ENCODE data around the gene RBM44.

RBM44 gene

DNA sequence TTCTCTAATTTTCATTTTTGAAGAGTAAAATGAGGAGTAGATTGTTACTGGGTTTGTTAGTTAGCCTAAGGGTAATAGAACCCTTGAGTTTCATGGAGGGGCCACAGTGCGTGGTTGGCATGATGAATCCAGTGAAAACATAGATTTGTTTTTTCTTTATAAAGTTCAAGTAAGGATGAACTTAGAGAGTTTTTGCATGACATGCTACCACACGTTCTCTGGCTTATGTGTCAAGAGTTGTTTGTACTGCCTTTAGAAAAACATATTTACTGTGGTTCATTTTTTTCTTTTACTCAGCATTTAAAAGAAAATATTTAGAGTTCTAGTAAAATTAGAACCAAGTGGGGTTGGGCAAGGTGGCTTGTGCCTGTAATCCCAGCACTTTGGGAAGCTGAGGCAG is 21.8 kb downstream of the RBM44 start:
- DNase-seq (ENCODE audit: low spot score) = no peak
- in situ Hi-C loops (cut with MboI; ENCODE audit: low sequenced_read_pairs, unreplicated experiment) = no loop called here
- no peak for TF ChIP-seq CTCF (IDR thresholded peaks at IDR 0.05; ENCODE audit: borderline replicate concordance, control extremely low read depth, extremely low read depth, insufficient read depth, missing control alignments)

DNA sequence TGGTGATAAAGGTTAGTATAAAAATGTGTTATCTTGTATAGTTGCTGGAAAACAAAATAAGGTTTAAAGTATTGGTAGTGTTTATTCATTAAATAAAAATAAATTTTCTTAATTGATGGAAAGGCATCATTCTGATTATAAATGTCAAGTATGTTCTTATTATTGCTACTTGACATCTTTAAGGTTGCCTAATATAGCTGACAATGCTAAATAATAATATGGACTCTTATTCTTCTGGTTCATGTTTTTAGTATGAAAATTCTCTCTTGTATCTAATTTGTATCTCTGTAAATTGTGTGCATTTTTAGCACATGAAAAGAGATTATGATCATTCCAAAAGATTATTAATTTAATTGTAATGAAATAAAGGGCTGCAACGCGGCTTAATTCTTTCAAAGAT is 25.0 kb downstream of the RBM44 start:
- no peak for DNase-seq (ENCODE audit: low spot score)
- in situ Hi-C loops (cut with MboI; ENCODE audit: low sequenced_read_pairs, unreplicated experiment) = no loop called here
- no peak for TF ChIP-seq CTCF (IDR thresholded peaks at IDR 0.05; ENCODE audit: borderline replicate concordance, control extremely low read depth, extremely low read depth, insufficient read depth, missing control alignments)

DNA sequence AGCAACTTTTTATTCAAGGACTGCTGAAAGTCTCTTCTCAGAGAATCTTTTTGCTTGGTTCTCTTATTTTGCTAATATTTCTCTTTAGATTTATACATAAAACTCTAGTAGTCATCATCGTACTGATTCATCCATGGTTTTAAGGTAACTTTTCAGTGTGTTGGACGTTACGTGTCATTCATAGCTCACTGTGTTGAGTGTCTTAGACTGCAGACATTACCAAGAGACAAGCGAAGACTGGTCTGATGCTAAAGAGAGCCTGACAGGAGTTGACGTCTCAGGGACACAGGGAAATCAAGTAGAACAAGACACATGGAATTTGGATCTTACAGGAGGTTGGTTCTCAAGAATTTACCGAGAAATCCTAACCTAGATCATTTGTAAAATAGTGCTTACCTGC is 25.5 kb downstream of the RBM44 start:
- no peak for DNase-seq (ENCODE audit: low spot score)
- in situ Hi-C loops (cut with MboI; ENCODE audit: low sequenced_read_pairs, unreplicated experiment) = no loop called here
- TF ChIP-seq CTCF (IDR thresholded peaks at IDR 0.05; ENCODE audit: borderline replicate concordance, control extremely low read depth, extremely low read depth, insufficient read depth, missing control alignments) = no peak

- no peak for TF ChIP-seq CTCF (IDR thresholded peaks at IDR 0.05; ENCODE audit: borderline replicate concordance, control extremely low read depth, extremely low read depth, insufficient read depth, missing control alignments)
- no peak for DNase-seq (ENCODE audit: low spot score)
- in situ Hi-C loops (cut with MboI; ENCODE audit: low sequenced_read_pairs, unreplicated experiment) = no loop called here
These were observed 28.9 kb downstream of the RBM44 start for GRCh38 chr2:237827421-237827987.

GRCh38 chr2:237830522-237830921 is 31.9 kb downstream of the RBM44 start:
- TF ChIP-seq CTCF (IDR thresholded peaks at IDR 0.05; ENCODE audit: borderline replicate concordance, control extremely low read depth, extremely low read depth, insufficient read depth, missing control alignments) = no peak
- in situ Hi-C loops (cut with MboI; ENCODE audit: low sequenced_read_pairs, unreplicated experiment) = no loop called here
- no peak for DNase-seq (ENCODE audit: low spot score)

DNA sequence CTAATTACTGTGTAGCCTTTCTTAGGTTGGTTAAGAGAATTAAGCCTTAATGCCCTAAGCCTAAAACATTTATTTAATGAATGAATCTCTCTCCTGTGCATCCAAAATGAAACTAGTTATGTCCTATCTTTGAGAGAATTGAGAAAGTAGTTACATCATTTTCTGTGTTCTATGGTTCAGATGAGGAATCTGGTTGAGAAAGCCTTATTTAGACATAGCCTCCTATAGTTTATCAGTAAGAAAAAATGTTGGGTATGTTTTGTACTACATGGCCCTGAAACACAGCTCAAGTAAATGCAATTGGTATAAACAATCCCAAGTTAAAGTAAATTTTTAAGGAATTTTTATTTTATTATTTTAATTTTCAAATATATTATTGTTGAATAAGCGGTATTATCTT is 35.0 kb downstream of the RBM44 start:
- DNase-seq (ENCODE audit: low spot score) = no peak
- TF ChIP-seq CTCF (IDR thresholded peaks at IDR 0.05; ENCODE audit: borderline replicate concordance, control extremely low read depth, extremely low read depth, insufficient read depth, missing control alignments) = no peak
- in situ Hi-C loops (cut with MboI; ENCODE audit: low sequenced_read_pairs, unreplicated experiment) = no loop called here

- DNase-seq (ENCODE audit: low spot score) = no peak
- in situ Hi-C loops (cut with MboI; ENCODE audit: low sequenced_read_pairs, unreplicated experiment) = no loop called here
- no peak for TF ChIP-seq CTCF (IDR thresholded peaks at IDR 0.05; ENCODE audit: borderline replicate concordance, control extremely low read depth, extremely low read depth, insufficient read depth, missing control alignments)
These were observed 36.8 kb downstream of the RBM44 start for GRCh38 chr2:237835372-237835771.
